IPS DF 4.7 (cell line): ENCODE measurements around the gene TYSND1.
"Not testable (repeated sequence)": the region's sequence is repeated elsewhere in the genome, so short reads cannot be mapped to it uniquely, and the experiment has no call there.

Experiments
- DNase-seq: peaks from one replicate; pipeline ENCODE4 v3.0.0-alpha.2; 2013; ENCODE audit warnings: low spot score; ENCODE audit errors: extremely low read depth

Gene TYSND1

GRCh38 chr10:70135046-70135445 is 11.5 kb downstream of the TYSND1 start:
- no peak for DNase-seq

- no peak for DNase-seq
Observed at GRCh38 chr10:70132098-70133029, 14.1 kb downstream of the TYSND1 start, which contains the start of gene AIFM2. Gene AIFM2 (minus strand): TSS chr10:70132825. CDS start chr10:70124084, 8,741 bp downstream.

GRCh38 chr10:70131560-70131937 is 15.0 kb downstream of the TYSND1 start:
- DNase-seq, result no peak

- DNase-seq, result no peak
Observed at GRCh38 chr10:70130878-70131559, 15.5 kb downstream of the TYSND1 start.

GRCh38 chr10:70126700-70127395 is 19.7 kb downstream of the TYSND1 start:
- DNase-seq, result no peak

GRCh38 chr10:70125918-70126552 is 20.5 kb downstream of the TYSND1 start:
- DNase-seq, result no peak

GRCh38 chr10:70124918-70125317 is 21.6 kb downstream of the TYSND1 start:
- no peak for DNase-seq

- DNase-seq, result no peak
Observed at GRCh38 chr10:70124415-70124814, 22.1 kb downstream of the TYSND1 start.

GRCh38 chr10:70123817-70124216 is 22.7 kb downstream of the TYSND1 start:
- no peak for DNase-seq

- DNase-seq, result not testable (repeated sequence)
Observed at GRCh38 chr10:70123166-70123565, 23.3 kb downstream of the TYSND1 start.

- DNase-seq, result no peak
Observed at GRCh38 chr10:70122742-70123141, 23.8 kb downstream of the TYSND1 start.

- DNase-seq, result no peak
Observed at GRCh38 chr10:70121281-70121949, 25.1 kb downstream of the TYSND1 start.

GRCh38 chr10:70120417-70120816 is 26.1 kb downstream of the TYSND1 start:
- no peak for DNase-seq

- DNase-seq, result no peak
Observed at GRCh38 chr10:70119623-70120022, 26.9 kb downstream of the TYSND1 start.

- no peak for DNase-seq
Observed at GRCh38 chr10:70119197-70119596, 27.3 kb downstream of the TYSND1 start.

GRCh38 chr10:70118196-70118595 is 28.3 kb downstream of the TYSND1 start:
- no peak for DNase-seq

- no peak for DNase-seq
Observed at GRCh38 chr10:70117646-70118045, 28.9 kb downstream of the TYSND1 start.

GRCh38 chr10:70115948-70116682 is 30.4 kb downstream of the TYSND1 start:
- DNase-seq, result no peak

GRCh38 chr10:70114902-70115301 is 31.6 kb downstream of the TYSND1 start:
- no peak for DNase-seq

GRCh38 chr10:70112071-70112470 is 34.4 kb downstream of the TYSND1 start:
- no peak for DNase-seq
